Prostate gland (tissue), 2 donors: ENCODE measurements around the gene PKHD1. TPM values are rescaled to one million over a fixed set of nuclear protein-coding genes. Genes with fewer than 3 reads are reported as not detected.

ENCODE experiments used
- DNase-seq: peaks from one replicate; pipeline ENCODE4 v3.0.0-alpha.2; 2019; ENCODE audit warnings: low spot score
- H3K27ac ChIP-seq, 2 donors: fragments of 200-600 bp; sonication (generic); 2 replicates each; pipeline ENCODE4 v1.5.1; 2017 to 2019
- H3K27me3 ChIP-seq: fragments of 200-600 bp; sonication (generic); replicated peaks from 2 replicates; pipeline ENCODE4 v1.5.1; 2019; ENCODE audit not compliant: insufficient read depth
- H3K36me3 ChIP-seq, 2 donors: fragments of 200-600 bp; sonication (generic); 1 replicate in 1 of 2; 2 replicates in 1 of 2; pipeline versions ENCODE4 v1.5.1 to v1.8.1; 2017 to 2019
- H3K4me1 ChIP-seq: fragments of 200-600 bp; sonication (generic); replicated peaks from 2 replicates; pipeline ENCODE4 v1.5.1; 2019
- H3K4me3 ChIP-seq, 2 donors: fragments of 200-600 bp; sonication (generic); 2 replicates each; pipeline ENCODE4 v1.5.1; 2017 to 2019
- H3K9me3 ChIP-seq: fragments of 200-600 bp; sonication (generic); 2 replicates; pipeline ENCODE4 v1.5.1; 2017
- POLR2A ChIP-seq: fragments of 450-650 bp; IDR thresholded peaks from one replicate; pipeline ENCODE4 v1.6.1; 2016; ENCODE audit warnings: antibody characterized with exemption, mild to moderate bottlenecking
- POLR2AphosphoS5 ChIP-seq: sonication (generic); formaldehyde crosslinking; IDR thresholded peaks from one replicate; pipeline ENCODE4 v1.6.1; 2017; ENCODE audit warnings: antibody characterized with exemption
- WGBS: methylation state at CpG from one replicate; pipeline ENCODE4 v1.1.5; 2018; 5-methylcytosine and 5-hydroxymethylcytosine counted together
- intact Hi-C: fragments of 100-400 bp; cut with DNase I; formaldehyde crosslinking; loops from one replicate; pipeline ENCODE4 v1.14.2; 2022
- total RNA-seq, 2 donors: library from RNA; depleted of rRNA; stranded (reverse); fragments of >200 nt; gene quantifications; one replicate each; pipeline ENCODE4 v1.1.0, GENCODE V29; 2016
- TF ChIP-seq, protein P1 (sequence below), 4 experiments: fragments of 200-600 bp in 2 of 4; fragments of 450-650 bp in 2 of 4; sonication (generic) in 2 of 4; IDR thresholded peaks; 1 replicate in 3 of 4; 2 replicates in 1 of 4; pipeline ENCODE4 v1.5.1; 2016 to 2019; ENCODE audit warnings: antibody characterized with exemption in 4 of 4, mild to moderate bottlenecking in 2 of 4, moderate library complexity in 2 of 4

Gene PKHD1
- total RNA-seq, 2 donors from 2014 or later, result 0.46 to 1.1 TPM

DNA sequence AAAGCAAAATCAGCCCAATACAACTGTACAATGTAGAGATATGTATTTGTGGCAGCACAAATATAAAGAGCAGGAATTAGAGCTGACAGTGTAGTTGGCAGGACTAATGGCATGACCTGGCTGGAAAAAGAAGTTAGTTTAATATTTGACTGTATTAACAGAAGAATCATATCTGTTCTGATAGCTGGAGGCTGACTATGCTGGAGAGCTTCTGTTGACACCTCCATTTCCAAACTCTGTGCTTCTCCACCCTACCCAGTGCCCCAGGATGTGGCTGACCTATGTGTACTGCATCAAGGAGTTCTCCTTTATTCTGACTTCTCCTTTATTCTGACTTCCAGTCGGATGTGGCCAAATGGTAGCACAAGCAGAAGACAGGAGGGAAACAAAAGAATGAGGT is 299.3 kb downstream of the PKHD1 start:
- no peak overlapping the region for H3K27ac ChIP-seq
- 75% methylated on average over 1 of the region's 1 CpG for WGBS
- no peak for DNase-seq
- intact Hi-C loops, result no loop called here
- no peaks in the 10 kb centered on the region for H3K36me3 ChIP-seq
- H3K4me1 ChIP-seq, result no peaks in the 10 kb centered on the region
- H3K4me3 ChIP-seq, result no peak overlapping the region
- TF ChIP-seq POLR2A (no peak), POLR2AphosphoS5 (no peak)
- TF ChIP-seq, protein P1, sequence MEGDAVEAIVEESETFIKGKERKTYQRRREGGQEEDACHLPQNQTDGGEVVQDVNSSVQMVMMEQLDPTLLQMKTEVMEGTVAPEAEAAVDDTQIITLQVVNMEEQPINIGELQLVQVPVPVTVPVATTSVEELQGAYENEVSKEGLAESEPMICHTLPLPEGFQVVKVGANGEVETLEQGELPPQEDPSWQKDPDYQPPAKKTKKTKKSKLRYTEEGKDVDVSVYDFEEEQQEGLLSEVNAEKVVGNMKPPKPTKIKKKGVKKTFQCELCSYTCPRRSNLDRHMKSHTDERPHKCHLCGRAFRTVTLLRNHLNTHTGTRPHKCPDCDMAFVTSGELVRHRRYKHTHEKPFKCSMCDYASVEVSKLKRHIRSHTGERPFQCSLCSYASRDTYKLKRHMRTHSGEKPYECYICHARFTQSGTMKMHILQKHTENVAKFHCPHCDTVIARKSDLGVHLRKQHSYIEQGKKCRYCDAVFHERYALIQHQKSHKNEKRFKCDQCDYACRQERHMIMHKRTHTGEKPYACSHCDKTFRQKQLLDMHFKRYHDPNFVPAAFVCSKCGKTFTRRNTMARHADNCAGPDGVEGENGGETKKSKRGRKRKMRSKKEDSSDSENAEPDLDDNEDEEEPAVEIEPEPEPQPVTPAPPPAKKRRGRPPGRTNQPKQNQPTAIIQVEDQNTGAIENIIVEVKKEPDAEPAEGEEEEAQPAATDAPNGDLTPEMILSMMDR (IDR thresholded peaks at IDR 0.05), result no peak
- H3K9me3 ChIP-seq, result no peaks in the 10 kb centered on the region
- no peaks in the 10 kb centered on the region for H3K27me3 ChIP-seq

DNA sequence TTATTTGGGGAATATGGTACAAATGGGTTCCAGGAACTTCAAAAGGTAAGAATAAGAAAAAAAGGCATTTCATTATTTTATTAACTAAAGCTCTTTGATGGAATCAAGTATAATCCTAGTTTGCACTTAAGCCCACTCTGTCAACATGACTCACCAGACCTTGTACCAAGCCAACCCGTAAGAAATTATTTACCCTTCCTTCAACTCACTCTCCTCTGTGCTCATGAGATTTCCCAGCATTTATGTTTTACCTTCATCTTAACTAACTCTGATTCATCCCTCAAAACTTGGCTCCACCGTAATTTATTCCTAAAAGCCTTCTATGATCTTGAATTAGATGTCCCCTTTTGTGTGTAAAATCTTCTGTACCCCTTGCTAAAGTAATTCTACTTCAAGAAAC is 308.7 kb downstream of the PKHD1 start:
- no peaks in the 10 kb centered on the region for H3K9me3 ChIP-seq
- intact Hi-C loops, result no loop called here
- no peaks in the 10 kb centered on the region for H3K27me3 ChIP-seq
- no peak overlapping the region for H3K4me3 ChIP-seq
- H3K4me1 ChIP-seq, result no peaks in the 10 kb centered on the region
- WGBS, result 42% methylated on average over 2 of the region's 2 CpGs
- no peak for DNase-seq
- H3K27ac ChIP-seq, result no peak overlapping the region
- no peaks in the 10 kb centered on the region for H3K36me3 ChIP-seq
- TF ChIP-seq, protein P1 (IDR thresholded peaks at IDR 0.05), result no peak
- no peak for TF ChIP-seq POLR2A
- no peak for TF ChIP-seq POLR2AphosphoS5

DNA sequence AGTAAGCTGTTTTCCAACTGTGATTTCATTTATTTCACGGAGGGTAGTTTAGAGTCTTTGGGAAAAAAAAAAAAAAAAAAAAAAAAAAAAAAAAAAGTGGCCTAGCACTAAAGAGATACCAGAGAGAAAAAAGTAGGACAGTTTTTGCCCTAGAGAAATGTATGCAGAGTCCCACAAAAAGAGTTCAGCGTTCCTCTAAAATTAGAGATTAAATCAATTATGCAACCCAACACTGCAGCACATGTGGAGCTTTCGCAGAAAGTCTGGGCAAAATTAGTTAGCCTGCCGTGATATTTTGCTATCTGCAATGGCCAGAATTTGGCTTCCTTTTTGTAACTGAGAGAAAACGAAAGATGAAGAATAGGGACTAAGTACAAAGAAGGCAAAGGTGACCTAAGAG is 309.8 kb downstream of the PKHD1 start:
- Histone ChIP-seq H3K27ac (no peak overlapping the region), H3K4me3 (no peak overlapping the region), H3K27me3 (no peaks in the 10 kb centered on the region), H3K9me3 (no peaks in the 10 kb centered on the region), H3K36me3 (no peaks in the 10 kb centered on the region), H3K4me1 (no peaks in the 10 kb centered on the region)
- no peak for DNase-seq
- intact Hi-C loops, result no loop called here
- 77% methylated on average over 5 of the region's 5 CpGs for WGBS
- no peak for TF ChIP-seq POLR2AphosphoS5
- TF ChIP-seq, protein P1 (IDR thresholded peaks at IDR 0.05), result no peak
- TF ChIP-seq POLR2A, result no peak

DNA sequence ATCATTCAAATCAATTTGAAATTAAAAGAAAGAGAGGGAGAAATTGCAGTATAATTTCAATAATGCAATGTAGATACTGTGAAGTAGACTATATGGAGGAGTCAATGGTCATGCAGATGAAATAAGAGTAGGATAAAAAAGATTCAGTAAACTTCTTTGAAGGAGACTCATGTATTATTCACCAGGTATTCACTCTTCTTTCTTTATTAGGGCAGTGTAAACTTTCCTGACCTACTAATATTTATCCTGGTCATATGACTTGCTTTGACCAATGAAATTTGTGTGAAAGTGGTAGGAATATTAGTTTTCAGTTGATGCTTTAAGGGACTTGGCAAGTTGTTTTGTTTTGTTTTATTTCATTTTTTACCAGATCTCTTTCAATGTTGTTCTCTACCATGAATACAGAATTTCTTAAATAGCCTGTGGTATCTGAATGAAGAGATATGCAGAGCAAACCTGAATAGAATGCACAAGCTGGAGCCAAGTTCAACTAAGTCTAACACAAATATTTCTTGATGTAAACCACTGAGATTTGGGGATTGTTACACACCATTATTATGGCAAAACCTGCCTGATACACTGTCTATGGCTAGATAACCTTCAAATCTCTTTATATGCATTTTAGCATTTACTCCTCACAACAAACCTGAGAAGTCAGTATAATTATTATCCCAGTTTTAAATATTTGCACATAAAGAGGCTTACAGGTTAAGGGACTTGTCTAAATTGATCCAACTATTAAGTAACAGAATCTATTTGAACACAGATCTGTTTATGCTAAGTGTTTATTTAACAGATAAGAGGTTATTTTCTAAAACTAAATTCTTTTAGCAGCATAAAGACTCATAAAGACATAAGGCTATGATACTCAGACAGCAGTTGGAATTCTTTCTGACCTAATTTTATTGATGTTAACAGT is 311.2 kb downstream of the PKHD1 start:
- TF ChIP-seq, protein P1 (IDR thresholded peaks at IDR 0.05), result no peak
- no peak for TF ChIP-seq POLR2AphosphoS5
- TF ChIP-seq POLR2A, result no peak
- no peaks in the 10 kb centered on the region for H3K9me3 ChIP-seq
- H3K27me3 ChIP-seq, result no peaks in the 10 kb centered on the region
- no peak overlapping the region for H3K4me3 ChIP-seq
- no peaks in the 10 kb centered on the region for H3K36me3 ChIP-seq
- no peak overlapping the region for H3K27ac ChIP-seq
- no peaks in the 10 kb centered on the region for H3K4me1 ChIP-seq
- DNase-seq, result no peak
- intact Hi-C loops, result no loop called here

DNA sequence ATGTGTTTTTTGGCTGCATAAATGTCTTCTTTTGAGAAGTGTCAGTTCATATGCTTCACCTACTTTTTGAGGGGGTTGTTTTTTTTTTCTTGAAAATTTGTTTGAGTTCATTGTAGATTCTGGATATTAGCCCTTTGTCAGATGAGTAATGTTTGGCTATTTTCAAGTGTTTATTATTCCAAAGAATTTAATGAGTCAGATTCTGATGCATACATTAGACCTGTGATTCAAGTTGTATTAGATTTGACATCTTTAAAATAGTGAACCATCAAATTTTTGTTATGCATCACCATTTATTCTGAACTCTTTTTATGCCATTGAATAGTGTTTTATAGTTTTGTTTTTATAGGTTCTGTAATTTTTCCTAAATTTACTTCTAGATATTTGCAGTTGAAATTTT is 319.3 kb downstream of the PKHD1 start:
- Histone ChIP-seq H3K36me3 (no peaks in the 10 kb centered on the region), H3K4me1 (no peaks in the 10 kb centered on the region), H3K27ac (no peak overlapping the region), H3K4me3 (no peak overlapping the region), H3K9me3 (no peaks in the 10 kb centered on the region), H3K27me3 (no peaks in the 10 kb centered on the region)
- no peak for DNase-seq
- intact Hi-C loops, result no loop called here
- TF ChIP-seq POLR2AphosphoS5, result no peak
- TF ChIP-seq, protein P1 (IDR thresholded peaks at IDR 0.05), result no peak
